Thyroid gland (tissue), 4 donors: ENCODE data around the gene RAB6B. TPM values are rescaled to one million over a fixed set of nuclear protein-coding genes. Genes with fewer than 3 reads are reported as not detected.

ENCODE experiments used
- DNase-seq, 2 donors: peaks; one replicate each; pipeline ENCODE4 v3.0.0-alpha.2; 2019
- H3K27ac ChIP-seq, 3 donors: fragments of 200-600 bp; sonication (generic); 1 replicate in 2 of 3; 2 replicates in 1 of 3; pipeline ENCODE4 v1.5.1; 2016 to 2019; ENCODE audit warnings: mild to moderate bottlenecking in 1 of 3, moderate library complexity in 1 of 3
- H3K27me3 ChIP-seq: fragments of 200-600 bp; sonication (generic); one replicate; pipeline ENCODE4 v1.5.1; 2019
- H3K36me3 ChIP-seq, 2 donors: fragments of 200-600 bp; sonication (generic); one replicate each; pipeline ENCODE4 v1.5.1; 2016 to 2019
- H3K4me1 ChIP-seq, 2 donors: fragments of 200-600 bp; sonication (generic); one replicate each; pipeline ENCODE4 v1.5.1; 2017 to 2019
- H3K4me3 ChIP-seq, 3 donors: fragments of 200-600 bp; sonication (generic); replicated peaks in 1 of 3; 1 replicate in 2 of 3; 2 replicates in 1 of 3; pipeline ENCODE4 v1.5.1; 2016; ENCODE audit warnings: mild to moderate bottlenecking in 1 of 3
- H3K9me3 ChIP-seq: fragments of 200-600 bp; sonication (generic); one replicate; pipeline ENCODE4 v1.5.1; 2017
- POLR2A ChIP-seq, 2 donors: fragments of 450-650 bp; IDR thresholded peaks; one replicate each; pipeline ENCODE4 v1.6.1; 2017; ENCODE audit warnings: antibody characterized with exemption in 2 of 2, mild to moderate bottlenecking in 2 of 2, moderate library complexity in 1 of 2
- WGBS, 2 donors: methylation state at CpG; one replicate each; pipeline ENCODE4 v1.1.5; 2017; 5-methylcytosine and 5-hydroxymethylcytosine counted together
- intact Hi-C: fragments of 100-400 bp; cut with DNase I; formaldehyde crosslinking; loops from one replicate; pipeline ENCODE4 v1.15.1; 2023
- total RNA-seq, 4 donors: library from RNA; depleted of rRNA; stranded (reverse); fragments of >200 nt; gene quantifications; one replicate each; pipeline ENCODE4 v1.2.3, GENCODE V29; 2016
- TF ChIP-seq, protein P1 (sequence below), 6 experiments: fragments of 200-600 bp in 3 of 6; fragments of 450-650 bp in 3 of 6; sonication (generic) in 3 of 6; IDR thresholded peaks; one replicate each; pipeline ENCODE4 v1.5.1; 2016 to 2019; ENCODE audit warnings: antibody characterized with exemption in 6 of 6, mild to moderate bottlenecking in 2 of 6, inconsistent platforms in 1 of 6, moderate library complexity in 1 of 6

Gene RAB6B
- total RNA-seq, 4 donors from 2014 or later = 4.4 to 6.2 (median 5.6) TPM

DNA sequence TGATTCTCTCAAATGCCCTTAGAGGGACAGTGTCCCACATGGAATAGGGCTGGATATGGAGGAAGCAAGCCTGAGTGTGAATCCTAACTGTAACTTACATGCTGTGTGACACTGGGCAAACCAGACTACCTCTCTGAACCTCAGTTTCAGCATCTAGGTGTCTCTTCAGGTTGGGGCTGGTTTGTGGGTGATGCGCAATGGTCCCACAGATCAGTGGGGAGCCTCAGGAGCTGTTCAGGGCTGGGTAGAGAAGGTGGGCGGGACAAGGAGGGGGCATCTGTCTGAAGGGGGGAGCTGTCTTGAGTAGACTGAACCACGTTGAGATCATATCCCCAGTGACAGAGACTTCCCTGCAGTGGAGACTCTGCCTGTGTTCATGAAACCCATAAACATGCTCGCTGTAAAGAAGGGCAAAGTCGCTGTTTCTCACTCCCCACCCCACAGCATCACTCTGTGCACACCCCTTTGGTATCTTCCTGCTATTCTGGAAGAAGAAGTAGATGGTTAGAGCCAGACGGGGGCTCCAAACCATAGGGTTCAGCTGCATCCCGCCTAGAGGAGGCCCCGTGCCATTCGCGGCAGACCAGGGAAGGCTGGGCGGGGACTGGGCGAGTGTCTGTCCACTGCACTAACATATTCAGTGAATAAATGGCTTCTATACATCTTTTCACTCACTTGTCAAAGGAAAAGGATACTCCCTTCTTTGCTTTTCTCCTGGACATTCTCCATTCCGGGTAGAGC, 61.6 kb downstream of the RAB6B start:
- Histone ChIP-seq H3K4me1 (no peaks in the 10 kb centered on the region), H3K27ac (no peak overlapping the region), H3K36me3 (no peaks in the 10 kb centered on the region), H3K4me3 (no peak overlapping the region), H3K9me3 (no peaks in the 10 kb centered on the region), H3K27me3 (no peaks in the 10 kb centered on the region)
- WGBS, 2 donors = 93% methylated on average over 13 of the region's 13 CpGs
- DNase-seq = no peak
- no peak for TF ChIP-seq POLR2A (IDR thresholded peaks at IDR 0.05)
- TF ChIP-seq, protein P1, sequence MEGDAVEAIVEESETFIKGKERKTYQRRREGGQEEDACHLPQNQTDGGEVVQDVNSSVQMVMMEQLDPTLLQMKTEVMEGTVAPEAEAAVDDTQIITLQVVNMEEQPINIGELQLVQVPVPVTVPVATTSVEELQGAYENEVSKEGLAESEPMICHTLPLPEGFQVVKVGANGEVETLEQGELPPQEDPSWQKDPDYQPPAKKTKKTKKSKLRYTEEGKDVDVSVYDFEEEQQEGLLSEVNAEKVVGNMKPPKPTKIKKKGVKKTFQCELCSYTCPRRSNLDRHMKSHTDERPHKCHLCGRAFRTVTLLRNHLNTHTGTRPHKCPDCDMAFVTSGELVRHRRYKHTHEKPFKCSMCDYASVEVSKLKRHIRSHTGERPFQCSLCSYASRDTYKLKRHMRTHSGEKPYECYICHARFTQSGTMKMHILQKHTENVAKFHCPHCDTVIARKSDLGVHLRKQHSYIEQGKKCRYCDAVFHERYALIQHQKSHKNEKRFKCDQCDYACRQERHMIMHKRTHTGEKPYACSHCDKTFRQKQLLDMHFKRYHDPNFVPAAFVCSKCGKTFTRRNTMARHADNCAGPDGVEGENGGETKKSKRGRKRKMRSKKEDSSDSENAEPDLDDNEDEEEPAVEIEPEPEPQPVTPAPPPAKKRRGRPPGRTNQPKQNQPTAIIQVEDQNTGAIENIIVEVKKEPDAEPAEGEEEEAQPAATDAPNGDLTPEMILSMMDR (IDR thresholded peaks at IDR 0.05) = no peak
- intact Hi-C loops = no loop called here

DNA sequence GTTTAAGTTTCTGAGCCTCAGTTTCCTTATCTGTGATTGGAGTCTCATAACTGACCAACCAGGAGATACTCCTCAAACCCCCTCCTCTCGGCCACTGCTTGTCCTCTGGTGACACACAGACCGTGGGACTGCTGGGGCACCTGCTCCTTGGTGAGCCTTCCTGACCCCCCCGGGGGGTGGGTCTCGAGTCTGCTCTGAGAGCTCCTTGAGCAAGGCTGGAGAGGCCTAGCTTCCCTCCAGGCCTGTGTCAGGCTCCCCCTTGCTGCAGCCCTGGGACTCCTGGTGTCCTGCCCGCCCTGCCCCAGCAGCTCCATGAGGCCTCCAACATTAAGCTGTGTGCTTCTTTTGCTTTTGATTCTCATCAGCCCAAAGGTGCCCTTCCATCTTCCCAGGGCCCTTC, 62.4 kb downstream of the RAB6B start:
- 70 to 76% methylated on average over 5 of the region's 5 CpGs for WGBS, 2 donors
- intact Hi-C loops = no loop called here

DNA sequence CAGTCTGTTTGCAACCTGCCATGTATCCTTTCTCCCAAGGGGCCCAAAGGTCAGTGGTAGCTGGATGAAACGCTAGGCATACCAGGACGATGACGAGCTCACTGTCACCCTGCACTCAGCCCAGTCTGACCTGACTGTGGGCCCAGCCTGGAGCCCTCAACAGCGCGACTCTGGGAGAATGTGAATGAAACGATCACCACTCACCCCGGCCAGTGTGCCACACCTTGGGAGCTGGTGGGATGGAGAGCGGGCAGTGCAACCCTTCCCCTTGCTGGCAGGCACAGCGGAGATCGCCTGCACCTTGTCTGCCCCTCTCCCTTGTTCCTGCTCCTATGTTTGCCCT, 62.9 kb downstream of the RAB6B start:
- no peak for DNase-seq
- intact Hi-C loops = no loop called here
- TF ChIP-seq, protein P1 (IDR thresholded peaks at IDR 0.05) = no peak
- no peak for TF ChIP-seq POLR2A (IDR thresholded peaks at IDR 0.05)
- H3K27ac ChIP-seq = no peak overlapping the region
- 93 to 96% methylated on average over 7 to 10 of the region's 10 CpGs for WGBS, 2 donors
- H3K4me3 ChIP-seq = no peak overlapping the region
- H3K9me3 ChIP-seq = no peaks in the 10 kb centered on the region
- no peaks in the 10 kb centered on the region for H3K36me3 ChIP-seq
- H3K4me1 ChIP-seq = no peaks in the 10 kb centered on the region
- no peaks in the 10 kb centered on the region for H3K27me3 ChIP-seq

More for the DNA sequence above, 62.4 kb downstream of the RAB6B start:
- no peak for TF ChIP-seq POLR2A (IDR thresholded peaks at IDR 0.05)
- TF ChIP-seq, protein P1 (IDR thresholded peaks at IDR 0.05) = no peak
- DNase-seq = no peak
- H3K27ac ChIP-seq = no peak overlapping the region
- no peaks in the 10 kb centered on the region for H3K36me3 ChIP-seq
- no peaks in the 10 kb centered on the region for H3K9me3 ChIP-seq
- no peaks in the 10 kb centered on the region for H3K27me3 ChIP-seq
- H3K4me3 ChIP-seq = no peak overlapping the region
- no peaks in the 10 kb centered on the region for H3K4me1 ChIP-seq

DNA sequence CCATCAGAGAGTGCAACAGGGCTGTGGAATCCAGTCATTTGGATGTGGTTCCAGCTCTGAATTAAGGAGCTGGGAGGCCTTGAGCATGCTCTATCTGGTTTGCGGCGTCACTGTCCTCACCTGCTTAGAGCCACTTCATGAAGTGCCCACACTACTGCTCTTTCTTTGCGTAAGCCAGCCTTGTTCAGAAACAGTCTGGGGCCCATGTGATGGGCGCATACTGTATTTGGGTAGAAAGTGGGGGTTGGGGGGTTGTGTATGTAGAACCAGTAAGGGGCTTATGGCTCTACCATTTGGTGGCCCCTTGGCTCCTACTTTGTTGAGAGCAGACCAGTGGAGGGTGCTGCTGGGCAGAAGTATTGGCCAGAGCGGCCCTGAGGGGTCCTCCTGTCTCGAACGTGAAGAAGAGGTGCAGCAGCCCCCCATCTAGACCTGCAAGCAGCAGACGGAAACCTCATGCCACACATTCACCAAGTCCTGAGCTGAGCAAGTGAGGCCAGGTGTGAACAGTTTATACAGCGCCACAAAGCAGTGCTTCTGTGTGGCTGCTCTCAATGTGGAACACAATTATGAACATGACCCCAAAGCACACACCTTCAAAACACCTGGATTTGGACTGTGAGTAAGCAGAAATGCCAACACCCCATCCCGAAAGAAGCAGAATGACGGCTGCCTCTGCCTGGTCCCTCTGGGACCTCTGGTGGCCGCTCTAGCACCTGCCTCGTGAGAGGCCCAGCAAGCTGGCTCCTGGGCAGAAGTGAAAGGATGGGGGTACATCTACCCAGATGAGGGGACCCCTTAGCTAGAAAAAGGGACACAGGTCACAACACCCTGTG, 63.5 kb downstream of the RAB6B start:
- Histone ChIP-seq H3K27ac (no peak overlapping the region), H3K27me3 (no peaks in the 10 kb centered on the region), H3K4me3 (no peak overlapping the region), H3K4me1 (no peaks in the 10 kb centered on the region), H3K36me3 (no peaks in the 10 kb centered on the region), H3K9me3 (no peaks in the 10 kb centered on the region)
- DNase-seq = no peak
- TF ChIP-seq, protein P1 (IDR thresholded peaks at IDR 0.05) = no peak
- TF ChIP-seq POLR2A (IDR thresholded peaks at IDR 0.05) = no peak
- 81 to 95% methylated on average over 13 of the region's 13 CpGs for WGBS, 2 donors
- intact Hi-C loops = no loop called here

DNA sequence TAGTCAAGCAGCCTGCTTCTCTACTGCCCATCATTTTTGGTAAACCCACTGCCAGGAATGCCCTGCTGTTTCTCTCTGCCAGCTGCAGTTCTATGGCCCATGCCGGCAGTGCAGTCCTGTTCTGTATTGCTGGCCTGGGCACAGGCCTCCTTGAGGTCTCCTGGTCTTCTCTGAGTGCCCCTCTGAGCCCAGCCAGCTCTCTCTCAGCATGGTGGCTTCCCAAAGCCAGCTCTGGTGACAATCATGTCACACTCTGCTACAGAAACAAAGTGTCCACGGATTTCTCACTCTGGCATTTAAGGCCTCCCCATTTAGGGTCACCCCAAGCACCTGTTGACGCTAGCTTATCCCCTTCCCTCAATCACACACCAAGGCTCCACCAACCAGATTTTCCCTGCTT, 65.6 kb downstream of the RAB6B start:
- H3K9me3 ChIP-seq = no peaks in the 10 kb centered on the region
- DNase-seq = no peak
- H3K4me3 ChIP-seq = no peak overlapping the region
- H3K36me3 ChIP-seq = no peaks in the 10 kb centered on the region
- no peaks in the 10 kb centered on the region for H3K27me3 ChIP-seq
- H3K27ac ChIP-seq = no peak overlapping the region
- intact Hi-C loops = no loop called here
- 83 to 99% methylated on average over 3 of the region's 3 CpGs for WGBS, 2 donors
- TF ChIP-seq, protein P1 (IDR thresholded peaks at IDR 0.05) = no peak
- no peak for TF ChIP-seq POLR2A (IDR thresholded peaks at IDR 0.05)
- no peaks in the 10 kb centered on the region for H3K4me1 ChIP-seq
